KMS-11 (cell line): ENCODE data around the gene THRA.
A peak's percentile ranks its signal among the peaks of the same experiment; 100 is the strongest.

Experiments used
- H2AFZ ChIP-seq: fragments of 200-600 bp; sonication (generic); 2 replicates; pipeline ENCODE4 v1.6.1; 2016; ENCODE audit warnings: antibody characterized with exemption, mixed run types, low read depth
- H3K27ac ChIP-seq: fragments of 200-600 bp; sonication (generic); 2 replicates; pipeline ENCODE4 v1.6.1; 2016; ENCODE audit warnings: mild to moderate bottlenecking, mixed run types
- H3K27me3 ChIP-seq: fragments of 200-600 bp; sonication (generic); 2 replicates; pipeline ENCODE4 v1.6.1; 2017; ENCODE audit warnings: mild to moderate bottlenecking, low read depth, mixed run types, moderate library complexity; ENCODE audit not compliant: insufficient read depth
- H3K36me3 ChIP-seq: fragments of 200-600 bp; sonication (generic); 2 replicates; pipeline ENCODE4 v1.6.1; 2017; ENCODE audit warnings: mild to moderate bottlenecking, mixed run types; ENCODE audit not compliant: insufficient read depth
- H3K4me1 ChIP-seq: fragments of 200-600 bp; sonication (generic); 2 replicates; pipeline ENCODE4 v1.6.1; 2016; ENCODE audit warnings: mild to moderate bottlenecking, low read depth, mixed run types; ENCODE audit not compliant: poor library complexity, severe bottlenecking
- H3K4me2 ChIP-seq: fragments of 200-600 bp; sonication (generic); 2 replicates; pipeline ENCODE4 v1.7.0; 2016; ENCODE audit warnings: mild to moderate bottlenecking, mixed run types
- H3K4me3 ChIP-seq: fragments of 200-600 bp; sonication (generic); IDR thresholded peaks from 2 replicates; pipeline ENCODE4 v1.6.1; 2017; ENCODE audit warnings: low read depth, low read length, mixed read lengths; ENCODE audit not compliant: insufficient read depth
- H3K79me2 ChIP-seq: fragments of 200-600 bp; sonication (generic); 2 replicates; pipeline ENCODE4 v1.6.1; 2016; ENCODE audit warnings: low read depth, mixed run types; ENCODE audit not compliant: insufficient read depth
- H3K9ac ChIP-seq: fragments of 200-600 bp; sonication (generic); 2 replicates; pipeline ENCODE4 v1.6.1; 2016; ENCODE audit warnings: mild to moderate bottlenecking, mixed run types
- H4K20me1 ChIP-seq: fragments of 200-600 bp; sonication (generic); 2 replicates; pipeline ENCODE4 v1.6.1; 2016; ENCODE audit warnings: mild to moderate bottlenecking, mixed run types; ENCODE audit not compliant: insufficient read depth
- TF ChIP-seq, protein P1 (sequence below): fragments of 200-600 bp; sonication (generic); conservative IDR thresholded peaks from 2 replicates; pipeline ENCODE4 v1.6.1; 2017; ENCODE audit warnings: low read depth, mild to moderate bottlenecking, antibody characterized with exemption, low read length, moderate library complexity, mixed read lengths

Gene THRA

DNA sequence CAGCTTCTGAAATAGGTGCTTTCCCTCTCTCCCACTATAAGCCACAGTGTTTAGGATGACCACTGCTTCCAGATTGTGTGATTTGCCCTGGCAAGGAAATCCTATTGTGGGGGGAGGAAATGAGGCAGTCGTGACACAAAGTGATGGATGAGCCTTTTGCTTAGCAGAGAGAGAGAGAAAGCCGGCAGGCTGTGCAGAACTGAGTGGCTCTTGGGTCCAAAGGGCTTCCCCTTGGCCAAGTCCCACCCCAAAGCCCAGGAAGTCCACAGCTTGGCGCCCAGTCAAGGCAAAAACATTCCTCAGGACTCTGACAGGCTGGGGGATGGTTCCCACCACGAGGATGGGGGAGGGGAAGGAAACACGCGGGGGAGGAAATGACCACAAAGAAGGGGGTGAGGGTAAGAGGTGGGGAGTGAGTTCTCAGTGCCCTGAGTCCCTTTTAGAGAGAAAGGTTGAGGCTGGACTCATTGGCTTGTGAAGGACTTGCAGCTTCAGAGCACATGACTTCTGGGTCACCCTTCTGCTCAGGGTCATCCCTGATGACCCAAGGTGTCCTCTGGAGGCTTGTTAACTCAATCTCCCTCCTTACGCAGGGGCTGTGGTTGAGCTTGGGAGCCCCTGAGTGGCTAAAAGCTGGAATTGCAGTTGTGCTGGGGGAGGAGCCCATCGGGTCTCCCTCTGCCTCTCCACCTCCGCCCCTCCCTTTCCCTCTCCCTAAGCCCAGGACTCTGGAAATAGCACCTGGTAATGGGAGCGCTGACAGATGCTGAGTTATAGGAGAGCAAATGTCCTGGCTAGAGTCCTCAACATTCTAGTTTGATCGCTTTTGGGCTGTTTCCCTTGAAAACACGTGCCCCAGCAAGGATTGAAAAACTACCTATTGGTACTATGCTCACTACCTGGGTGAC, 48.7 kb downstream of the THRA start:
- Histone ChIP-seq H3K36me3 (no peaks in the 10 kb centered on the region), H3K9ac (peak overlapping the region; percentile 7; the same call in 1 of the 2 replicates), H3K4me3 (no peak overlapping the region), H2AFZ (peak overlapping the region; percentile 27), H3K79me2 (no peaks in the 10 kb centered on the region), H4K20me1 (no peaks in the 10 kb centered on the region), H3K4me2 (peak overlapping the region; percentile 86), H3K27me3 (no peaks in the 10 kb centered on the region), H3K27ac (peak overlapping the region; percentile 7; the same call in 1 of the 2 replicates), H3K4me1 (peaks cover 56% of the 10 kb centered on the region)
- TF ChIP-seq, protein P1, sequence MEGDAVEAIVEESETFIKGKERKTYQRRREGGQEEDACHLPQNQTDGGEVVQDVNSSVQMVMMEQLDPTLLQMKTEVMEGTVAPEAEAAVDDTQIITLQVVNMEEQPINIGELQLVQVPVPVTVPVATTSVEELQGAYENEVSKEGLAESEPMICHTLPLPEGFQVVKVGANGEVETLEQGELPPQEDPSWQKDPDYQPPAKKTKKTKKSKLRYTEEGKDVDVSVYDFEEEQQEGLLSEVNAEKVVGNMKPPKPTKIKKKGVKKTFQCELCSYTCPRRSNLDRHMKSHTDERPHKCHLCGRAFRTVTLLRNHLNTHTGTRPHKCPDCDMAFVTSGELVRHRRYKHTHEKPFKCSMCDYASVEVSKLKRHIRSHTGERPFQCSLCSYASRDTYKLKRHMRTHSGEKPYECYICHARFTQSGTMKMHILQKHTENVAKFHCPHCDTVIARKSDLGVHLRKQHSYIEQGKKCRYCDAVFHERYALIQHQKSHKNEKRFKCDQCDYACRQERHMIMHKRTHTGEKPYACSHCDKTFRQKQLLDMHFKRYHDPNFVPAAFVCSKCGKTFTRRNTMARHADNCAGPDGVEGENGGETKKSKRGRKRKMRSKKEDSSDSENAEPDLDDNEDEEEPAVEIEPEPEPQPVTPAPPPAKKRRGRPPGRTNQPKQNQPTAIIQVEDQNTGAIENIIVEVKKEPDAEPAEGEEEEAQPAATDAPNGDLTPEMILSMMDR: peak; percentile 77

DNA sequence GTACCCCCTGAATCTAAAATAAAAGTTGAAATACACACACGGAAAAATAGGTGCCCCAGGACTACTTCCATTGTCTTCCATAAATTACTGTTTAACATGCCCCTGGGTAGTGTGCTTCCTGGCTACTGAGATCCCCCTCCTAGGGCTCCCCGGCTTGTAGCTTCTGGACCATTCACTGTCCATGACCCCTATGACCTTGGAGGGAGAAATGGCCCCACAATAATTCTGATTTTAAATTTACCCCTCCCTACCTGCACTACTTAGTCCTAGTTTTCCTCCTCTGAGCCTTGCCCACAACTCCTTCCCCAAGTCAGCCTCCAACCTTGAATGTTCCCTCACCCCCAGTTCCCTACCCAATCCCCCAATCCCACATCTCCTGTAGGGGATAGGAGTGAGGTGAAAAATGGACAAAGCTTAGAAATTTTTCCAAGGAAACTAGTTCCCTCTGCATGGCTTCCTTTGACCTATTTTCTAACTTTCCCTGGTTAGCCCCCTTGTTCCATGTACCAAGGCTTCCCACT, 49.5 kb downstream of the THRA start:
- H3K4me3 ChIP-seq: no peak overlapping the region
- H2AFZ ChIP-seq: peak overlapping the region; percentile 48; the same call in 1 of the 2 replicates
- TF ChIP-seq, protein P1: no peak
- H3K9ac ChIP-seq: peak overlapping the region; percentile 7; the same call in 1 of the 2 replicates
- H3K27ac ChIP-seq: no peak overlapping the region
- H3K79me2 ChIP-seq: no peaks in the 10 kb centered on the region
- H3K4me1 ChIP-seq: peaks cover 56% of the 10 kb centered on the region
- no peaks in the 10 kb centered on the region for H3K27me3 ChIP-seq
- H3K4me2 ChIP-seq: peak overlapping the region; percentile 86; the same call in 1 of the 2 replicates
- H3K36me3 ChIP-seq: no peaks in the 10 kb centered on the region
- H4K20me1 ChIP-seq: no peaks in the 10 kb centered on the region

DNA sequence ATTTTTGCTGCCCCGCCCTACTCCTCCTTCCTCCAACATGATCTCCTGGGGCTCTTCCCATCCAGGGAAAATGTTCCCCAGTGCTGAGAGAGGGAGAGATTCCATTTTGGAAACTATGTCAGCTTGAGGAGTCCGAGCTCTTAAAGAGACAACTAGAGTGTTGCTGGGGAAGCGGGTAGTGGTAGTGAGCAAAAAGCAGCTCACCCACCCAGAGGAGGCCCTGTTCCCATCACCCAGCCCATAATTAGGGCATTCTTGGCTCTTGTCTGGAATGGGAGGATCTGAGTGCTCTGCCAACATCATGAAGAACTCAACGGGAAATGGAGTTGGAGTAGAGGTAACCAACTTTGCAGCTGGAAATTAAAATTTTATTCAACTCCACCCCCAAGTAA, 49.9 kb downstream of the THRA start:
- Histone ChIP-seq H3K4me3 (no peak overlapping the region), H3K9ac (no peak overlapping the region), H3K4me1 (peaks cover 56% of the 10 kb centered on the region), H2AFZ (peak overlapping the region; percentile 48; the same call in 1 of the 2 replicates), H3K4me2 (peak overlapping the region; percentile 4; the same call in 1 of the 2 replicates), H4K20me1 (no peaks in the 10 kb centered on the region), H3K27ac (no peak overlapping the region), H3K27me3 (no peaks in the 10 kb centered on the region), H3K36me3 (no peaks in the 10 kb centered on the region), H3K79me2 (no peaks in the 10 kb centered on the region)
- TF ChIP-seq, protein P1: no peak

DNA sequence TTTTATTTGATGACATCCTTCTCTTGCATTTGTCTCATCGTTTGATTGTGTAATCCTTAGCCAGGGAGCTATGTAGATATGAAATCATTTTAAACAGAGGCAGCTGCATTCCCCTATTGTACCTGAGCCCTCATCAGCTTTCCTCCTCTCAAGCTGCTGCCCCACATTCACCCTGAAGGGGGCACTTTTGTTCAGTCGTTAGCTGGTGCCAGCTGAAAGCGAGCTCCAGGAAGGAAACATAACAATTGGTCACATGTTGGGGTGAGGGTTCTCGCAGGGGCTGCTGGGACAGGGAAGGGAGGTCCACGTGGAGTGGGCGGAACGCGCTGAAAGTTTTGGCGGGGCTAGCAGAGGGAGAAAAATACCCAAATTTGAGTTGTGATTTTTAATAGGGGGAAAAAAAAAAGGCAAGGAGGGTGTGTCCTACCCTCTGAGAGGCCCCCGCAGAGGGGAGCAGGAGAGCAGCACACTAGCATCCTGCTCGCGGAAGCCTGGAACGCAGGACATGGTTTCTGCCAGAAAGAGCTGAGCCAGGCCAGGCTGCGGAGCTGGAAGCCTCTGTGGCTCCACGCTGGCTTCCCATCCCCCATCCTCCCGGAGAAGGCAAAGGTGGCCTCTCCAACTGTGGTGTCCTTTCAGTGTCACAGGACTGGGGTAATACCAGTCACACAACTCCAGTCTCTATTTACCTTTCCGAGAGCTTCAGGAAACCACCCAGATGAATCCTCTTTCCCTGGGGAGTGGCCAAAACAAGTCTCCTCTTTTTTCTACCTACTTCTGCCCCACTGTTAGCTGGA, 50.5 kb downstream of the THRA start:
- Histone ChIP-seq H3K4me3 (no peak overlapping the region), H4K20me1 (no peaks in the 10 kb centered on the region), H3K27me3 (no peaks in the 10 kb centered on the region), H3K79me2 (no peaks in the 10 kb centered on the region), H3K4me1 (peaks cover 56% of the 10 kb centered on the region), H3K27ac (peak overlapping the region; percentile 59), H3K4me2 (peak overlapping the region; percentile 44), H2AFZ (peak overlapping the region; percentile 48; the same call in 1 of the 2 replicates), H3K36me3 (no peaks in the 10 kb centered on the region), H3K9ac (peak overlapping the region; percentile 44; the same call in 1 of the 2 replicates)
- TF ChIP-seq, protein P1: peak; percentile 90
